Loucy (cell line): ENCODE measurements around the gene KLK6.

ENCODE experiments used
- H2AFZ ChIP-seq: fragments of 200-600 bp; sonication (generic); 2 replicates; pipeline ENCODE4 v1.6.0; 2016; ENCODE audit warnings: antibody characterized with exemption, mild to moderate bottlenecking, low read length, moderate library complexity
- H3F3A ChIP-seq: fragments of 200-600 bp; 2 replicates; pipeline ENCODE4 v1.6.0; 2016; ENCODE audit warnings: antibody characterized with exemption, low read depth, mild to moderate bottlenecking
- H3K27me3 ChIP-seq: fragments of 200-600 bp; sonication (generic); 2 replicates; pipeline ENCODE4 v1.6.1; 2014; ENCODE audit warnings: low read length, mild to moderate bottlenecking; ENCODE audit not compliant: insufficient read depth, poor library complexity, severe bottlenecking
- H3K36me3 ChIP-seq: fragments of 200-600 bp; sonication (generic); 2 replicates; pipeline ENCODE4 v1.6.1; 2016; ENCODE audit warnings: low read length; ENCODE audit not compliant: insufficient read depth
- H3K4me1 ChIP-seq: fragments of 200-600 bp; sonication (generic); 2 replicates; pipeline ENCODE4 v1.5.1; 2014; ENCODE audit warnings: low read length, mild to moderate bottlenecking; ENCODE audit not compliant: insufficient read depth, poor library complexity, severe bottlenecking
- H3K4me2 ChIP-seq: fragments of 200-600 bp; sonication (generic); 2 replicates; pipeline ENCODE4 v1.6.0; 2014; ENCODE audit warnings: antibody characterized with exemption, low read length, low read depth, mild to moderate bottlenecking; ENCODE audit not compliant: poor library complexity, severe bottlenecking
- H3K4me3 ChIP-seq: fragments of 200-600 bp; sonication (generic); 2 replicates; pipeline ENCODE4 v1.5.1; 2014; ENCODE audit warnings: low read length, mild to moderate bottlenecking, mixed read lengths; ENCODE audit not compliant: poor library complexity, severe bottlenecking
- H3K79me2 ChIP-seq: fragments of 200-600 bp; sonication (generic); 2 replicates; pipeline ENCODE4 v1.6.1; 2014; ENCODE audit warnings: low read length; ENCODE audit not compliant: insufficient read depth
- H3K9ac ChIP-seq: fragments of 200-600 bp; sonication (generic); 2 replicates; pipeline ENCODE4 v1.6.0; 2014; ENCODE audit warnings: mild to moderate bottlenecking, low read depth, low read length, moderate library complexity; ENCODE audit not compliant: poor library complexity, severe bottlenecking
- H3K9me2 ChIP-seq: fragments of 200-600 bp; sonication (generic); replicated peaks from 2 replicates; pipeline ENCODE4 v1.6.1; 2016; ENCODE audit warnings: low read depth, low read length, mixed read lengths
- H3K9me3 ChIP-seq: fragments of 200-600 bp; sonication (generic); 2 replicates; pipeline ENCODE4 v1.6.1; 2014; ENCODE audit warnings: mild to moderate bottlenecking, antibody characterized with exemption, low read length, low read depth; ENCODE audit not compliant: insufficient read depth
- H4K20me1 ChIP-seq: fragments of 200-600 bp; sonication (generic); 2 replicates; pipeline ENCODE4 v1.6.0; 2014; ENCODE audit warnings: antibody characterized with exemption, low read length, mild to moderate bottlenecking; ENCODE audit not compliant: insufficient read depth, poor library complexity, severe bottlenecking
- EZH2phosphoT487 ChIP-seq: fragments of 200-600 bp; IDR thresholded peaks from 2 replicates; pipeline ENCODE4 v1.6.1; 2018; ENCODE audit warnings: antibody characterized with exemption, mild to moderate bottlenecking, moderate library complexity, borderline replicate concordance
- TF ChIP-seq, protein P1 (sequence below): fragments of 200-600 bp; sonication (generic); conservative IDR thresholded peaks from 2 replicates; pipeline ENCODE4 v1.5.1; 2014; ENCODE audit warnings: mild to moderate bottlenecking, antibody characterized with exemption, low read length

Gene KLK6

DNA sequence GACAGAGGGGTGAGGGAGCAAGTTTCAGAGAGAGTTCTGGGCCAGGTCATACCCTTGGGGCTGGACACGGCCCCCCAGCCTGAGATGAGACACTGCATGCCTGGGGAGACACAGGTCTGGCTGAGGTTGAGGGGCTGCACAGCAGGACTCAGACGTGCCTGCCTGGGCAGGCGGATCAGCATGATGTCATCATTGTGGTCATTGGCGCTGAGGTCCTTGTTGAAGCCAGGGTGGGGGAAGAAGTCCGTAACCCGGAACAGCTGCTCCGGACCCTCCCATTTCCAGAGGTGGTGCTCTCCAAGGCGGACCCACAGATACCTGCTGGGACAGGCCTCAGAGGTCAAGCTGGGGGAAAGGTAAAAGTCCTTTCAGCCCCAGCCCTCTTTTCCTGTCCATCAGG, 37.0 kb upstream of the KLK6 start:
- H2AFZ ChIP-seq: no peak overlapping the region
- H4K20me1 ChIP-seq: no peaks in the 10 kb centered on the region
- H3K4me2 ChIP-seq: no peak overlapping the region
- no peaks in the 10 kb centered on the region for H3K27me3 ChIP-seq
- TF ChIP-seq EZH2phosphoT487: no peak
- TF ChIP-seq, protein P1, sequence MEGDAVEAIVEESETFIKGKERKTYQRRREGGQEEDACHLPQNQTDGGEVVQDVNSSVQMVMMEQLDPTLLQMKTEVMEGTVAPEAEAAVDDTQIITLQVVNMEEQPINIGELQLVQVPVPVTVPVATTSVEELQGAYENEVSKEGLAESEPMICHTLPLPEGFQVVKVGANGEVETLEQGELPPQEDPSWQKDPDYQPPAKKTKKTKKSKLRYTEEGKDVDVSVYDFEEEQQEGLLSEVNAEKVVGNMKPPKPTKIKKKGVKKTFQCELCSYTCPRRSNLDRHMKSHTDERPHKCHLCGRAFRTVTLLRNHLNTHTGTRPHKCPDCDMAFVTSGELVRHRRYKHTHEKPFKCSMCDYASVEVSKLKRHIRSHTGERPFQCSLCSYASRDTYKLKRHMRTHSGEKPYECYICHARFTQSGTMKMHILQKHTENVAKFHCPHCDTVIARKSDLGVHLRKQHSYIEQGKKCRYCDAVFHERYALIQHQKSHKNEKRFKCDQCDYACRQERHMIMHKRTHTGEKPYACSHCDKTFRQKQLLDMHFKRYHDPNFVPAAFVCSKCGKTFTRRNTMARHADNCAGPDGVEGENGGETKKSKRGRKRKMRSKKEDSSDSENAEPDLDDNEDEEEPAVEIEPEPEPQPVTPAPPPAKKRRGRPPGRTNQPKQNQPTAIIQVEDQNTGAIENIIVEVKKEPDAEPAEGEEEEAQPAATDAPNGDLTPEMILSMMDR: no peak
- no peak overlapping the region for H3K9ac ChIP-seq
- no peaks in the 10 kb centered on the region for H3K36me3 ChIP-seq
- H3K9me3 ChIP-seq: peaks cover 5% of the 10 kb centered on the region; the same call in 1 of the 2 replicates
- no peaks in the 10 kb centered on the region for H3K79me2 ChIP-seq
- no peak overlapping the region for H3K4me3 ChIP-seq
- no peaks in the 10 kb centered on the region for H3F3A ChIP-seq
- no peaks in the 10 kb centered on the region for H3K4me1 ChIP-seq
- no peaks in the 10 kb centered on the region for H3K9me2 ChIP-seq

DNA sequence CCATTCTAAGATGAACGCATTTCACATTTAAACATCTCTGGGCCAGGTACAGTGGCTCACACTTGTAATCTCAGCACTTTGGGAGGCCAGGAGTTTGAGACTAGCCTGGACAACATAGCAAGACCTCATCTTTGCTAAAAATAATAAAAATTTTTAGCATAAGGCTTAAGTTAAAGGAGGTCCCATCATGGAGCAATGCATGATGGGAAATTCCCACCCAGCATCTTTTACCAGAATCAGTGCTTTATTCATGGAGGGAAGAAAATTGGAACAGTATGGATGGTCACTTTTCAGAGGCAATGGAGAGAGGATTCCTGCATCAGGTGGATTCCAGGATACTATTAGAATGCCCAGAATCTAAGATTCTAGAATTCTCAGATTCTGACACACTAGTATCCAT, 35.9 kb upstream of the KLK6 start:
- TF ChIP-seq, protein P1: no peak
- no peak for TF ChIP-seq EZH2phosphoT487

DNA sequence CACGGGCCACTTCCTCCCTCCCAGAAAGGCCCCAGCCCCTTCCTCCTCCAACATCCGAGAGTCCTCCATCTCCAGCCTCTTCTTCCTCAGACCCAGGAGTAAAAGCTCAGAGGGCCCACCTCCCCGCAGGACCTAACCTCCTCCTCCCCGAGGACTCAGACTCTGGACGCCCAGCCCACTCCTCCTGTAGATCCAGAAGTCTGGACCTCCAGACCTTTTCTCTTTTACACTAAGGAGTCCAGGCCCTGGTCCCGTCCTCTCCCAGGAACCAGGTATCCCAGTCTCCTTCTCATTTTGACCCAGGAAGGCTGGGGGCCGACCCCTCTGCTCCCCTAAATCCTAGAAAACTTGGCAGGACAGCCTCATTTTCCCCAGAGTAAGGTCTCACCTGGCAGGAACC, 33.9 kb upstream of the KLK6 start:
- Histone ChIP-seq H4K20me1 (no peaks in the 10 kb centered on the region), H2AFZ (no peak overlapping the region), H3K4me3 (no peak overlapping the region), H3K4me1 (no peaks in the 10 kb centered on the region), H3K9me3 (peaks cover 5% of the 10 kb centered on the region; the same call in 1 of the 2 replicates), H3K36me3 (no peaks in the 10 kb centered on the region), H3K9ac (no peak overlapping the region), H3K4me2 (no peak overlapping the region), H3K27me3 (no peaks in the 10 kb centered on the region), H3F3A (no peaks in the 10 kb centered on the region), H3K79me2 (no peaks in the 10 kb centered on the region), H3K9me2 (no peaks in the 10 kb centered on the region)
- no peak for TF ChIP-seq EZH2phosphoT487
- TF ChIP-seq, protein P1: no peak

More for the DNA sequence above, 35.9 kb upstream of the KLK6 start:
- Histone ChIP-seq H3K9me2 (no peaks in the 10 kb centered on the region), H4K20me1 (no peaks in the 10 kb centered on the region), H3K27me3 (no peaks in the 10 kb centered on the region), H3K36me3 (no peaks in the 10 kb centered on the region), H3K9ac (no peak overlapping the region), H3K4me3 (no peak overlapping the region), H3K4me1 (no peaks in the 10 kb centered on the region), H3F3A (no peaks in the 10 kb centered on the region), H3K79me2 (no peaks in the 10 kb centered on the region), H3K4me2 (no peak overlapping the region), H3K9me3 (peaks cover 5% of the 10 kb centered on the region; the same call in 1 of the 2 replicates), H2AFZ (no peak overlapping the region)
